SH-SY5Y (cell line): ENCODE measurements around the gene TMEM178B.

Experiments
- GATA2 ChIP-seq: IDR thresholded peaks from 2 replicates; pipeline ENCODE4 v1.6.1; 2011; ENCODE audit warnings: mild to moderate bottlenecking, low read depth, low read length
- GATA3 ChIP-seq: IDR thresholded peaks from 2 replicates; pipeline ENCODE4 v1.6.1; 2011; ENCODE audit warnings: low read depth, mild to moderate bottlenecking, low read length, moderate library complexity

Gene TMEM178B

GRCh38 chr7:141073641-141074161, at the start of gene TMEM178B:
TMEM178B (plus strand) TSS chr7:141074064.
- TF ChIP-seq GATA3 = no peak
- TF ChIP-seq GATA2 = no peak

- TF ChIP-seq GATA3 = no peak
- TF ChIP-seq GATA2 = no peak
These were observed 49.2 kb upstream of the TMEM178B start for GRCh38 chr7:141024668-141025067.

DNA sequence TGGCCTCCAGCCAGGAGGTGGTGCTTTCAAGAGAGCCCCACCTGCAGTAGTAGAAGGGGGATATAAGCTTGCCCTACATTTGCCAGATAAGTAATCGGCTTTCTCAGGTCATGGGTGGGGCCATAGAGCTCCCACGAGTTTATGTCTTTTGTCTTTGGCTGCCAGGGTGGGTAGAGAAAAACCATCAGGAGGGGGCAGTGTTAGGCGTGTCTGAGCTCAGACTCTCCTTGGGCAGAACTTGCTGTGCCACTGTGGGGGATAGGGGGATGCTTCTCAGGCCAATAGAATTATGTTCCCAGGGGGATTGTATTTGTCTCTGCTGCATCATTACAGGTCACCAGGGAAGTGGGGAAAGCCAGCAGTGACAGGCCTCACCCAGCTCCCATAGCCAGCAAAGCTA, 46.8 kb upstream of the TMEM178B start:
- TF ChIP-seq GATA3 (no peak), GATA2 (no peak)

DNA sequence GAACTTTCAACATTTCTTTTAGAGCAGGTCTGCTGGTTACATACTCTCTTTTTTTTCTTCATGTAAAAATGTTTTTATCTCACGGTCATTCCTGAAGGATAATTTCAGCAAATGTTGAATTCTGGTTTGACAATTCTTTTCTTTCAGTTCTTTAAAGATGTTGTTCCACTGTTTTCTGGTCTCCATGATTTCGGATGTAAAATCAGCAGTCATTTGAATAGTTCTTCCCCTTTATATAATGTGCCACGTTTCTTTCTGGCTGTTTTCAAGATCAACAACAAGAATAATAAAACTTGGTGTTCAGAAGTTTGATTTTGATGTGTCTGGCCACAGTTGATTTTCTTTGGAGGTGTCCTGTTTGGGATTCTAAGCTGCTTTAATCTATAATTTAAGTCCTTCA, 45.1 kb upstream of the TMEM178B start:
- TF ChIP-seq GATA3 (no peak), GATA2 (no peak)

GRCh38 chr7:141039376-141039775, 34.5 kb upstream of the TMEM178B start:
- TF ChIP-seq GATA2 (no peak), GATA3 (no peak)

- TF ChIP-seq GATA2 (no peak), GATA3 (no peak)
These were observed 31.4 kb upstream of the TMEM178B start for GRCh38 chr7:141042222-141043193.

- TF ChIP-seq GATA2 (no peak), GATA3 (no peak)
These were observed 30.2 kb upstream of the TMEM178B start for GRCh38 chr7:141043616-141044015.

GRCh38 chr7:141045126-141045841, 28.6 kb upstream of the TMEM178B start:
- TF ChIP-seq GATA3 (no peak), GATA2 (no peak)

DNA sequence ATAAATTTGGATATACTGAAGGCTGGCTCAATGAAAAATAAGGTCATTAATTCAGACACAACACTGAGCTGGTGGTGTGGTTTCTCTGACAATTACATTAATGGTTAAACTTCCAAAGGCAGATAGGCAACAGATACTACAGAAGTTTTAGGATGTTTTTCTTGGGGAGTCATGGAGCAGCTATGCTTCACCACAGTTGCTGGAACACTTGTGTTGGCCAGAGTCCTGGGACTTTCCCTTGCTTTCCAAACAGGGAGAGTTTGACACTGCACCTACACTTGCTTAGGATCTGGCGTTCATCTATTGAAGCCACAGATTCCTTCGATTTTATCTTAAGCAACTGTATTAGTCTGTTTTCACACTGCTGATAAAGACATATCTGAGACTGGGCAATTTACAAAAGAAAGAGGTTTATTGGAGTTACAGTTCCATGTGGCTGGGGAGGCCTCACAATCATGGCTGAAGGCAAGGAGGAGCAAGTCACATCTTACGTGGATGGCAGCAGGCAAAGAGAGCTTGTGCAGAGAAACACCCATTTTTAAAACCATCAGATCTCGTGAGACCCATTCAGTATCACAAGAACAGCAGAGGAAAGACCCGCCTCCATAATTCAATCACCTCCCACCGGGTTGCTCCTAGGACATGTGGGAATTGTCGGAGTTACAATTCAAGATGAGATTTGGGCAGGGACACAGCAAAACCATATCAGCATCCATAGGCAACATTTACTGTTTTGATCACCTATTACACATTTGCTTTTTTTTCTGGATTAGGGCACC, 27.8 kb upstream of the TMEM178B start:
- no peak for TF ChIP-seq GATA3
- no peak for TF ChIP-seq GATA2

GRCh38 chr7:141053626-141054025, 20.2 kb upstream of the TMEM178B start:
- TF ChIP-seq GATA2 (no peak), GATA3 (no peak)

- TF ChIP-seq GATA2 = no peak
- no peak for TF ChIP-seq GATA3
These were observed 18.7 kb upstream of the TMEM178B start for GRCh38 chr7:141055146-141055545.

GRCh38 chr7:141057788-141058187, 16.1 kb upstream of the TMEM178B start:
- TF ChIP-seq GATA2 (no peak), GATA3 (no peak)

DNA sequence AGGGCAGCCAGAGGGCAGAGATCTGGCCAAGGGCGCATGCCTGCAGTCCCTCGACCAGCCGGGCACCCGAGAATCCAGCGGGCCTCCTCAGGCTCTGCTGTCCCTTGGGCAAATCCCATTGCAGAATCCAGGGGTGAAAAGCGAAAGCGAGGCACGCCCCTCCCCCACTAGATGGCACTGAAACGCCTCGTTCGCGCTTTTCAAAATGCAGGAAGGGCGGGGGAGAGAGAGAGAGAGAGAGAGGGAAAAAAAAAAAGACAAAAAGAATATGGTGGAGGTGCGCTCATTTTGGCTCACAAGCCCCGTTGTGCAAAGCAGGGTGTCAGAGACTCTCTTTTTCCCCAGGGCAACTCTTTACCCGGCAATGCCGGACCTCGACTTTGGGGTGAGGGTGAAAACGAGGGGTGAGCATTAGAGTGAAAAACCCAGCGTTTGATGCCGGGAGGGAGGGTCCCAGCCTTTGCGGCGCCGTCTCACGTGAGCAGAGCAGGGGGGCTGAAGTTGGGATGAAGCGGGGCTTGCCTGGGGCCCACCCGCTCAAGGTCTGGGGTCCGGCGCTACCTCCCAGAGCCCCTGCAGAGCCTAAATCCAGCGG, 2.5 kb upstream of the TMEM178B start:
- TF ChIP-seq GATA2 (no peak), GATA3 (no peak)

DNA sequence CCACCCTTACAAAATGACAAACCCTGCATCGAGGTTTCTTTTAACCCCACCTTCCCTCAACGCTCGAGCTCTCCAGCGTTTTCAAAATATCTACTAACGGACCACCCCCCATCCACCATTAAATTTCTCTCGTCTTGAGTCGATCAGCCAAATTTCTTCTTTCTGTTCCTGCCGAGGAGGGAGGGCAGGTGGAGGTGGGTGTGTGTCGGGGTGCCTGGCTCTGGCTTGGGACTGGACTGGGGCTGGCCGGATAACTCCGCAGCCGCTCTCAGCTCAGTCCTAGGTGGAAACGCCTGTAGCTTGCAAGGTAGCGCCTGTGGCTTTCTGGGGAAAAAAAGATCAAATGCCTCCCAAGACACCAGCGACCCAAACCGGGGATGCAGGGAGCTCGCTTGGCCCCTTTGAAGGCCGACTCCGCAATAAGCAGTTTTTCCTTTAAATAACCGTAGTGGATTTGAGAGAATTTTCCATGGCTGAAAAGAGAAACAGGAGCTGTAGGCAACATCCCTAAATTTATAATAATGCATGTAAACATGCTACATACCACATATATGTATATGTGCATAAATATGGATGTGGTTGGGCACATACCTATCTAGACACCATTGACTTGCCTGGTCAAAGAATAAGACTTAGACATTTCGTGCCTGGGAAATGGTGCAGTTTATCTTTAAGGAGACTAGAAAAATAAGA, 1.9 kb upstream of the TMEM178B start:
- TF ChIP-seq GATA3 (no peak), GATA2 (no peak)
